ENCODE results near the gene FCN3. TPM values are rescaled to one million over a fixed set of nuclear protein-coding genes. Genes with fewer than 3 reads are reported as not detected.

Gene FCN3
- total and polyA plus RNA-seq, 9 of the 15 experiments (the other 6 are each of a cell fraction or from before 2014, with no cell fraction given): 0.49 TPM; not detected in 8

DNA sequence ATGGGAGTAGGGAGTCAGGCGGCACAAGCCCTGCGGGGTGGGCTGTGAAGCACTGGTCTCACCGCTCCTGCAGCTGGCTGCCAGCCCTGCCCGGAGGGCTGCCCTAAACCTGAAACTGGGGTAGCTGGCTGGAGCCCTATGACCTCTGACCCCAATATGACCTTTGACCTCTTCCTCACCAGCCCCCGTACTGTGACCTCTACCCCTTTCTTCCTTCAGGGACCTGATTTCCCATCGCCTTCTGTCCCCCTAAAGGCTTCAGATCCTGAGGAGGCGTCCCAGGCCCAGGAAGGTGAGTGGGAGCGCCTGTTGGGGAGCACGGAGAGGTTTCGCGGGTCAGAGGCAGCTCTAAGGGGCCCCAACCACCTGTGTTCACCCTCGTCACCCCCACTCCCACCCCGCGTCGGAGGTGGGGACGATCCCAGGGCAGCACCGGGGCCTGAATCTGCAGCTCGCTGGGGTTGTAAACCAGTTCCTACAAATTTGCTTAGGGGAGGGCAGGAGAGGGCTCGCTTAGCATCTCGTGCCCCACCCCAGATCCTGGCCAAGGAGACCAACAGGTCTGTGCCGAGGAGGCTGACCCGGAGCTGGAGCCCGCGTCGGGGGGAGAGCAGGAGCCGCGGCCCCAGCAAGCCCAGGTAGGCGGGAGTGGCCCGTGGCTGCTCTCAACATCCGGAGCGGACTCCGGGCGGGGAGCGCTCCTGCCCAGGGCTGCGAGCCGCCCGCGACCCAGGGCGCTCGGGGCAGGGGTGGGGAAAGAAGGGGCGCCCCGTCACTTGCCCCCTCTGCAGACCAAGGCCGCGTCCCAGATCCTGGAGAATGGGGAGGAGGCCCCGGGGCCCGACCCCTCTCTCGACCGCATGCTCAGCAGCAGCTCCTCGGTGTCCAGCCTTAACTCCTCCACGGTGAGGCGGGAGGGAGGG lies 25.5 kb downstream of the FCN3 start (continued):
- TF ChIP-seq ZNF511 (CRISPR knock-in tag; IDR thresholded peaks at IDR 0.05) (0 out of 2 replicates have a peak, but pooled peaks have one; percentile 24), MAFG (tag; conservative IDR thresholded peaks at IDR 0.05) (no peak), TAF9B (IDR thresholded peaks at IDR 0.05; ENCODE audit: partially characterized antibody) (no peak), SUPT5H (IDR thresholded peaks at IDR 0.05) (no peak), KDM4B (IDR thresholded peaks at IDR 0.05; ENCODE audit: borderline replicate concordance in 2 of 2, low read depth in 1 of 2) (no peak), POLR3G (IDR thresholded peaks at IDR 0.05; ENCODE audit: extremely low read depth, insufficient read length, insufficient replicate concordance) (no peak), RB1 (IDR thresholded peaks at IDR 0.05; ENCODE audit: low read depth) (peak; percentile 59; the same call in 1 of the 2 replicates), BRCA1 (IDR thresholded peaks at IDR 0.05) (no peak), BRCA1 (CRISPR knock-in tag; IDR thresholded peaks at IDR 0.05) (no peak), SETDB1 (IDR thresholded peaks at IDR 0.05; ENCODE audit: low read length) (no peak), EZH2 (IDR thresholded peaks at IDR 0.05; ENCODE audit: borderline replicate concordance, low read depth, low read length) (no peak), HMBOX1 (IDR thresholded peaks at IDR 0.05) (no peak), ZNF507 (tag; conservative IDR thresholded peaks at IDR 0.05) (no peak), POLR2G (IDR thresholded peaks at IDR 0.05; ENCODE audit: low read depth, low read length) (peak; percentile 57; the same call in 1 of the 2 replicates), NELFE (IDR thresholded peaks at IDR 0.05; ENCODE audit: insufficient read depth, insufficient read length) (no peak), EHMT2 (IDR thresholded peaks at IDR 0.05) (no peak)
- TF ChIP-seq, protein P1, sequence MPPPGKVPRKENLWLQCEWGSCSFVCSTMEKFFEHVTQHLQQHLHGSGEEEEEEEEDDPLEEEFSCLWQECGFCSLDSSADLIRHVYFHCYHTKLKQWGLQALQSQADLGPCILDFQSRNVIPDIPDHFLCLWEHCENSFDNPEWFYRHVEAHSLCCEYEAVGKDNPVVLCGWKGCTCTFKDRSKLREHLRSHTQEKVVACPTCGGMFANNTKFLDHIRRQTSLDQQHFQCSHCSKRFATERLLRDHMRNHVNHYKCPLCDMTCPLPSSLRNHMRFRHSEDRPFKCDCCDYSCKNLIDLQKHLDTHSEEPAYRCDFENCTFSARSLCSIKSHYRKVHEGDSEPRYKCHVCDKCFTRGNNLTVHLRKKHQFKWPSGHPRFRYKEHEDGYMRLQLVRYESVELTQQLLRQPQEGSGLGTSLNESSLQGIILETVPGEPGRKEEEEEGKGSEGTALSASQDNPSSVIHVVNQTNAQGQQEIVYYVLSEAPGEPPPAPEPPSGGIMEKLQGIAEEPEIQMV (tag; conservative IDR thresholded peaks at IDR 0.05; ENCODE audit: low read depth): no peak
- TF ChIP-seq, protein P2, sequence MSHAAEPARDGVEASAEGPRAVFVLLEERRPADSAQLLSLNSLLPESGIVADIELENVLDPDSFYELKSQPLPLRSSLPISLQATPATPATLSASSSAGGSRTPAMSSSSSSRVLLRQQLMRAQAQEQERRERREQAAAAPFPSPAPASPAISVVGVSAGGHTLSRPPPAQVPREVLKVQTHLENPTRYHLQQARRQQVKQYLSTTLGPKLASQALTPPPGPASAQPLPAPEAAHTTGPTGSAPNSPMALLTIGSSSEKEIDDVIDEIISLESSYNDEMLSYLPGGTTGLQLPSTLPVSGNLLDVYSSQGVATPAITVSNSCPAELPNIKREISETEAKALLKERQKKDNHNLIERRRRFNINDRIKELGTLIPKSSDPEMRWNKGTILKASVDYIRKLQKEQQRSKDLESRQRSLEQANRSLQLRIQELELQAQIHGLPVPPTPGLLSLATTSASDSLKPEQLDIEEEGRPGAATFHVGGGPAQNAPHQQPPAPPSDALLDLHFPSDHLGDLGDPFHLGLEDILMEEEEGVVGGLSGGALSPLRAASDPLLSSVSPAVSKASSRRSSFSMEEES (CRISPR knock-in tag; IDR thresholded peaks at IDR 0.05): no peak
